Thyroid gland (tissue), 4 donors: Measurements from ENCODE around the gene MND1. TPM values are rescaled to one million over a fixed set of nuclear protein-coding genes. Genes with fewer than 3 reads are reported as not detected.

Source experiments
- DNase-seq, 2 donors: peaks; one replicate each; pipeline ENCODE4 v3.0.0-alpha.2; 2019
- H3K27ac ChIP-seq, 3 donors: fragments of 200-600 bp; sonication (generic); 1 replicate in 2 of 3; 2 replicates in 1 of 3; pipeline ENCODE4 v1.5.1; 2016 to 2019; ENCODE audit warnings: mild to moderate bottlenecking in 1 of 3, moderate library complexity in 1 of 3
- H3K27me3 ChIP-seq: fragments of 200-600 bp; sonication (generic); one replicate; pipeline ENCODE4 v1.5.1; 2019
- H3K36me3 ChIP-seq, 2 donors: fragments of 200-600 bp; sonication (generic); one replicate each; pipeline ENCODE4 v1.5.1; 2016 to 2019
- H3K4me1 ChIP-seq, 2 donors: fragments of 200-600 bp; sonication (generic); one replicate each; pipeline ENCODE4 v1.5.1; 2017 to 2019
- H3K4me3 ChIP-seq, 3 donors: fragments of 200-600 bp; sonication (generic); replicated peaks in 1 of 3; 1 replicate in 2 of 3; 2 replicates in 1 of 3; pipeline ENCODE4 v1.5.1; 2016; ENCODE audit warnings: mild to moderate bottlenecking in 1 of 3
- H3K9me3 ChIP-seq: fragments of 200-600 bp; sonication (generic); one replicate; pipeline ENCODE4 v1.5.1; 2017
- POLR2A ChIP-seq, 2 donors: fragments of 450-650 bp; IDR thresholded peaks; one replicate each; pipeline ENCODE4 v1.6.1; 2017; ENCODE audit warnings: antibody characterized with exemption in 2 of 2, mild to moderate bottlenecking in 2 of 2, moderate library complexity in 1 of 2
- WGBS, 2 donors: methylation state at CpG; one replicate each; pipeline ENCODE4 v1.1.5; 2017; 5-methylcytosine and 5-hydroxymethylcytosine counted together
- intact Hi-C: fragments of 100-400 bp; cut with DNase I; formaldehyde crosslinking; loops from one replicate; pipeline ENCODE4 v1.15.1; 2023
- total RNA-seq, 4 donors: library from RNA; depleted of rRNA; stranded (reverse); fragments of >200 nt; gene quantifications; one replicate each; pipeline ENCODE4 v1.2.3, GENCODE V29; 2016
- TF ChIP-seq, protein P1 (sequence below), 6 experiments: fragments of 200-600 bp in 3 of 6; fragments of 450-650 bp in 3 of 6; sonication (generic) in 3 of 6; IDR thresholded peaks; one replicate each; pipeline ENCODE4 v1.5.1; 2016 to 2019; ENCODE audit warnings: antibody characterized with exemption in 6 of 6, mild to moderate bottlenecking in 2 of 6, inconsistent platforms in 1 of 6, moderate library complexity in 1 of 6

MND1 gene
- total RNA-seq, 4 donors from 2014 or later: 0.89 to 1.6 TPM; not detected in 2

DNA sequence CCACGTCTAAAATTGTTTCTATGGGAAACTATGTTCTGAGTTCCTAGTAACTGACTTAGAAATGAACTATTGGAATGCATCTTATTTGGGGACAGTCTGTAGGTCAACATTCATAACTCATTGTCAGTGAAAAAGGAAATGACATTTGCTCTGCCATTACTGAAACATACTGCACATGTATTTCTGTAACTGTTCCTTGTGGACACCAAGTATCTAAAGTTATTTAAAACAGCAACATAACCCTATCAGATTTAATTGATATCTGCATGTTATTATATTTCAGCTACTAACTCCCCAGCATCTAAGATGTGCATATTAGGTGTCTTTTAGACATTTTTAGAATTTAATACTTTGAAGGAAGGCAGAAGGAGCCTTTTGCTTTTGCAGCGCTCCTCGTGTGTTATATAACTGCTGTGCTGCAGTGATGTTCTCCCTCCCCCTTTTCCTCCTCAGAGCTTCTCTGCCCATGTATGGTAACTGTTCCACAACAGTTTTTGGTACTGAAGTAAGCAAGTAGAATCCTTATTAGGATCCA, 84.5 kb downstream of the MND1 start:
- WGBS, 2 donors: 74 to 77% methylated on average over 3 of the region's 3 CpGs
- Histone ChIP-seq H3K4me1 (no peaks in the 10 kb centered on the region), H3K36me3 (no peaks in the 10 kb centered on the region), H3K27ac (no peak overlapping the region), H3K27me3 (no peaks in the 10 kb centered on the region), H3K4me3 (no peak overlapping the region), H3K9me3 (no peaks in the 10 kb centered on the region)
- DNase-seq: no peak
- TF ChIP-seq, protein P1, sequence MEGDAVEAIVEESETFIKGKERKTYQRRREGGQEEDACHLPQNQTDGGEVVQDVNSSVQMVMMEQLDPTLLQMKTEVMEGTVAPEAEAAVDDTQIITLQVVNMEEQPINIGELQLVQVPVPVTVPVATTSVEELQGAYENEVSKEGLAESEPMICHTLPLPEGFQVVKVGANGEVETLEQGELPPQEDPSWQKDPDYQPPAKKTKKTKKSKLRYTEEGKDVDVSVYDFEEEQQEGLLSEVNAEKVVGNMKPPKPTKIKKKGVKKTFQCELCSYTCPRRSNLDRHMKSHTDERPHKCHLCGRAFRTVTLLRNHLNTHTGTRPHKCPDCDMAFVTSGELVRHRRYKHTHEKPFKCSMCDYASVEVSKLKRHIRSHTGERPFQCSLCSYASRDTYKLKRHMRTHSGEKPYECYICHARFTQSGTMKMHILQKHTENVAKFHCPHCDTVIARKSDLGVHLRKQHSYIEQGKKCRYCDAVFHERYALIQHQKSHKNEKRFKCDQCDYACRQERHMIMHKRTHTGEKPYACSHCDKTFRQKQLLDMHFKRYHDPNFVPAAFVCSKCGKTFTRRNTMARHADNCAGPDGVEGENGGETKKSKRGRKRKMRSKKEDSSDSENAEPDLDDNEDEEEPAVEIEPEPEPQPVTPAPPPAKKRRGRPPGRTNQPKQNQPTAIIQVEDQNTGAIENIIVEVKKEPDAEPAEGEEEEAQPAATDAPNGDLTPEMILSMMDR (IDR thresholded peaks at IDR 0.05): no peak
- TF ChIP-seq POLR2A (IDR thresholded peaks at IDR 0.05): no peak
- intact Hi-C loops: no loop called here

DNA sequence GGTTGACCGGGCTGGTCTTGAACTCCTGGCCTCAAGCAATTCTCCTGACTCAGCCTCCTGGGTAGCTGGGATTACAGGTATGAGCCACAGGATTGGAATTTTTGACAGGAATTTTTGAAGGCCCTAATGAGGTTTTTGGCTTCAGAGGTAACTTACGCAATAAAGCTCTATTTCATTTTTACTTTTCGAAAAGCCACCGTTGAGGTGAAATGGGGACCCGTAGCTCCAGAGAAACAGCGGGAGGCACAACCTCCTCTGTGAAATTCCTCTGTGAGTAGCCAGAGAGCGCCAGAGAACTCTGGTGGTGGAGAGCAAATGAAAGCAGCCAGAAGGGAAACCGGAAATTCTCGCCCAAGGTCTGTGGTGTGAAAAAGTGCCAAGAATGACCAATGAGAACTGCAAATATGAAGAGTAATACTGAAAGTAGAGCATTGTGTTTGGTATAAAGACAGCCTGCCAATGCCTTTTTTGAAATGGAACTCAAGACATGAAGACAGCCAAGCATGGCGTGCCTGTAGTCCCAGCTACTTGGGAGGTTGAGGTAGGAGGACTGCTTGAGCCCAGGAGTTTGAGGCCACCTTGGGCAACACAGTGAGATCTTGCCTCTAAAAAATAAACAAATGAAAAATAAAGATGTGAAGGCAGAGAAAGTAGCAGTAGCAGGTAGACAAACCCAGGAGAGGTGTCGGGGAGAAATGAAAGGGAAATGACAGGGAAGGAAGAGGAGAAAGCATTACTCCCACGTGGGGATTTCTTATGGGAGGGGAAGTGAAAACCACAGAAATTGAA, 88.7 kb downstream of the MND1 start:
- Histone ChIP-seq H3K27me3 (no peaks in the 10 kb centered on the region), H3K4me3 (no peak overlapping the region), H3K36me3 (no peaks in the 10 kb centered on the region), H3K27ac (no peak overlapping the region), H3K4me1 (no peaks in the 10 kb centered on the region), H3K9me3 (no peaks in the 10 kb centered on the region)
- TF ChIP-seq POLR2A (IDR thresholded peaks at IDR 0.05): no peak
- TF ChIP-seq, protein P1 (IDR thresholded peaks at IDR 0.05): peak in 4 of 6 experiments; percentile 10 to 52 (median 48)
- DNase-seq: peak; percentile 18 to 39
- WGBS, 2 donors: 75 to 80% methylated on average over 12 of the region's 12 CpGs
- intact Hi-C loops: loop anchor here (10.0 kb wide), 1 partner anchor 142 kb away; no protein-coding TSS in a partner anchor

DNA sequence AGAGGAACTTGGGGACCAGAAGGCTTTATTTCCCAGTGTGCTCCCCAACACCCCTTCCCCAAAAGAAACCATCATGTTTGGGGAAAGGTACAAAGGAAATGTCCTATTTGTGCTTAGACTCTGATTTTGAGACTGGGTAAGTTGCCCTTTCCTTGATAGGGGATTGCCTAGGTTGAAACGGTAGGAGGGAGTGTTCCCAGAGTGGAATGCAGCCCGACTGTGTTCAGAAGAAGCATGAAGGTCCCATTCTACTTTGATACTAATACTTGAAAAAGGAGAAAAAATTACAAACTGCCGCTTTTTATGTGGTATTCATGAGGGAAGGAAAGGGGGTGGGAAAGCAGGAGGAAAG, 89.2 kb downstream of the MND1 start:
- 46 to 53% methylated on average over 3 of the region's 3 CpGs for WGBS, 2 donors
- intact Hi-C loops: loop anchor here (10.0 kb wide), 1 partner anchor 141 kb away; no protein-coding TSS in a partner anchor
- DNase-seq: no peak
- H3K9me3 ChIP-seq: no peaks in the 10 kb centered on the region
- no peak for TF ChIP-seq POLR2A (IDR thresholded peaks at IDR 0.05)
- TF ChIP-seq, protein P1 (IDR thresholded peaks at IDR 0.05): no peak
- H3K4me1 ChIP-seq: no peaks in the 10 kb centered on the region
- H3K4me3 ChIP-seq: no peak overlapping the region
- no peak overlapping the region for H3K27ac ChIP-seq
- no peaks in the 10 kb centered on the region for H3K27me3 ChIP-seq
- H3K36me3 ChIP-seq: no peaks in the 10 kb centered on the region

DNA sequence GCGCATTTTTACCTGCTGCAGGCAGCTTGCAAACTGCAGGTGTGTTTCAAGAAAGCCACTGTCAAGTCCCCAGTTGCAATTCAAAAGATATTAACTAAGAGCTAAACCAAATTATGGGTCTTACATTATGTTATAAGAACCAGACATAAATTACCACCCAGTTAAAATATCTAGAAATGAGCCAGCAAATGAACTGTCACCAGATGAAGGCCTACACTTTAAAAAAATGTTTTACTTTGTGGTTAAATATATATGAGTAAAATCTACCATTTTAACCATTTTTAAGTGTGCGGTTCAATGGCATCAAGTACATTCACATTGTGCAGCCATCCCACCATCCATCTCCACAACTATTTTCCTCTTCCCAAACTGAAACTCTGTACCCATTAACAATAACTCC, 89.7 kb downstream of the MND1 start:
- Histone ChIP-seq H3K27ac (no peak overlapping the region), H3K4me1 (no peaks in the 10 kb centered on the region), H3K27me3 (no peaks in the 10 kb centered on the region), H3K4me3 (no peak overlapping the region), H3K9me3 (no peaks in the 10 kb centered on the region), H3K36me3 (no peaks in the 10 kb centered on the region)
- intact Hi-C loops: loop anchor here (10.0 kb wide), 1 partner anchor 141 kb away; no protein-coding TSS in a partner anchor
- no peak for TF ChIP-seq POLR2A (IDR thresholded peaks at IDR 0.05)
- TF ChIP-seq, protein P1 (IDR thresholded peaks at IDR 0.05): no peak
- 67% methylated on average over 2 of the region's 2 CpGs for WGBS, 2 donors
- no peak for DNase-seq
